GM18861 (cell line): ENCODE data around the gene PSD4.

Experiments used
- ATAC-seq: cut with Tn5 transposase; IDR thresholded peaks from one replicate; pipeline ENCODE4 v1.9.1; 2021; ENCODE audit not compliant: unreplicated experiment

The PSD4 gene

GRCh38 chr2:113219889-113220641 lies 46.3 kb downstream of the PSD4 start:
- ATAC-seq = no peak

GRCh38 chr2:113220970-113221708 lies 47.4 kb downstream of the PSD4 start:
- ATAC-seq = no peak

GRCh38 chr2:113221846-113222245 lies 48.1 kb downstream of the PSD4 start:
- no peak for ATAC-seq

- no peak for ATAC-seq
These were observed 50.0 kb downstream of the PSD4 start for GRCh38 chr2:113223813-113224212.

- no peak for ATAC-seq
These were observed 51.0 kb downstream of the PSD4 start for GRCh38 chr2:113224647-113225236.

- no peak for ATAC-seq
These were observed 51.8 kb downstream of the PSD4 start for GRCh38 chr2:113225263-113226259.

GRCh38 chr2:113226462-113226861 lies 52.7 kb downstream of the PSD4 start:
- no peak for ATAC-seq

GRCh38 chr2:113227290-113227689 lies 53.5 kb downstream of the PSD4 start:
- no peak for ATAC-seq

GRCh38 chr2:113227698-113228097 lies 53.9 kb downstream of the PSD4 start:
- no peak for ATAC-seq

GRCh38 chr2:113228351-113228750 lies 54.6 kb downstream of the PSD4 start:
- no peak for ATAC-seq

- no peak for ATAC-seq
These were observed 55.4 kb downstream of the PSD4 start for GRCh38 chr2:113228991-113229716.

GRCh38 chr2:113229795-113230194 lies 56.0 kb downstream of the PSD4 start:
- ATAC-seq = no peak

GRCh38 chr2:113230531-113230930 lies 56.8 kb downstream of the PSD4 start:
- ATAC-seq = no peak

GRCh38 chr2:113231064-113231463 lies 57.3 kb downstream of the PSD4 start:
- no peak for ATAC-seq

GRCh38 chr2:113232123-113232522 lies 58.4 kb downstream of the PSD4 start:
- no peak for ATAC-seq

GRCh38 chr2:113232740-113233139 lies 59.0 kb downstream of the PSD4 start:
- no peak for ATAC-seq

GRCh38 chr2:113233593-113234550 lies 60.1 kb downstream of the PSD4 start:
- no peak for ATAC-seq

- ATAC-seq = no peak
These were observed 61.1 kb downstream of the PSD4 start for GRCh38 chr2:113234721-113235346.
